Measurements from ENCODE around the gene CARD9.

The CARD9 gene

DNA sequence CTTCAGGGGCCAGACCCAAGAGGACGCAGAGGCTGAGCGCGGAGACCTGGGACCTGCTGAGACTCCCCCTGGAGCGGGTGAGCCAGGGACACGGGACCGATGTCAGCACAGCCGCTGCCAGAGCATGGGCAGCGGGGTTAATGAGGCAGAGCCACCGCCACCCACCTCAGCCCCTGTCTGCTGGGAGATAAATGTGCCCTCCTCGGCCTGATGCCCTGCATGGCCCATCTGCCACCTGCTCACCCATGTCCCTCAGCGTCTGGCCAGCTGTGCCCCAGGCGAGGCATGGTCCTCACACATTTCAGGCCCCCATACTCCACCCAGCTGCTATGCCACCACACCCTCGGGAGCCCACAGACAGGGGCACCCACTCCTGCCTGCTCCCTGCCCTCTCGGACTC is 24.8 kb downstream of the CARD9 start:
- no peak overlapping the region for H3K4me3 ChIP-seq (ENCODE audit: low read depth, low read length)
- ChIA-PET CTCF (no interaction called here), POLR2A (no interaction called here)
- TF ChIP-seq, protein P1, sequence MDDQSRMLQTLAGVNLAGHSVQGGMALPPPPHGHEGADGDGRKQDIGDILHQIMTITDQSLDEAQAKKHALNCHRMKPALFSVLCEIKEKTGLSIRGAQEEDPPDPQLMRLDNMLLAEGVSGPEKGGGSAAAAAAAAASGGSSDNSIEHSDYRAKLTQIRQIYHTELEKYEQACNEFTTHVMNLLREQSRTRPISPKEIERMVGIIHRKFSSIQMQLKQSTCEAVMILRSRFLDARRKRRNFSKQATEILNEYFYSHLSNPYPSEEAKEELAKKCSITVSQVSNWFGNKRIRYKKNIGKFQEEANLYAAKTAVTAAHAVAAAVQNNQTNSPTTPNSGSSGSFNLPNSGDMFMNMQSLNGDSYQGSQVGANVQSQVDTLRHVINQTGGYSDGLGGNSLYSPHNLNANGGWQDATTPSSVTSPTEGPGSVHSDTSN (CRISPR knock-in tag; IDR thresholded peaks at IDR 0.05), result 0 out of 2 replicates have a peak, but pooled peaks have one; percentile 29
- no peak for TF ChIP-seq ZNF624 (tag by site-specific recombination; IDR thresholded peaks at IDR 0.05)
- TF ChIP-seq ZNF184 (tag by site-specific recombination; IDR thresholded peaks at IDR 0.05), result no peak
- no peak for TF ChIP-seq ZNF10 (tag by site-specific recombination; IDR thresholded peaks at IDR 0.05)
- TF ChIP-seq KLF8 (tag by site-specific recombination; IDR thresholded peaks at IDR 0.05), result 0 out of 2 replicates have a peak, but pooled peaks have one; percentile 33
- TF ChIP-seq ZNF223 (tag by site-specific recombination; IDR thresholded peaks at IDR 0.05), result no peak
- no peak for TF ChIP-seq GFI1B (tag by site-specific recombination; IDR thresholded peaks at IDR 0.05)
- TF ChIP-seq ZNF114 (tag by site-specific recombination; IDR thresholded peaks at IDR 0.05), result no peak
- no peak for TF ChIP-seq BCL11B (tag by site-specific recombination; IDR thresholded peaks at IDR 0.05; ENCODE audit: low read depth)
- TF ChIP-seq ZNF785 (tag by site-specific recombination; IDR thresholded peaks at IDR 0.05), result no peak
- no peak for TF ChIP-seq ZNF530 (tag by site-specific recombination; IDR thresholded peaks at IDR 0.05; ENCODE audit: low read depth)
- no peak for TF ChIP-seq ZNF16 (tag by site-specific recombination; IDR thresholded peaks at IDR 0.05; ENCODE audit: low read depth)
- no peak for TF ChIP-seq ZNF426 (tag by site-specific recombination; IDR thresholded peaks at IDR 0.05)
- TF ChIP-seq, protein P2, sequence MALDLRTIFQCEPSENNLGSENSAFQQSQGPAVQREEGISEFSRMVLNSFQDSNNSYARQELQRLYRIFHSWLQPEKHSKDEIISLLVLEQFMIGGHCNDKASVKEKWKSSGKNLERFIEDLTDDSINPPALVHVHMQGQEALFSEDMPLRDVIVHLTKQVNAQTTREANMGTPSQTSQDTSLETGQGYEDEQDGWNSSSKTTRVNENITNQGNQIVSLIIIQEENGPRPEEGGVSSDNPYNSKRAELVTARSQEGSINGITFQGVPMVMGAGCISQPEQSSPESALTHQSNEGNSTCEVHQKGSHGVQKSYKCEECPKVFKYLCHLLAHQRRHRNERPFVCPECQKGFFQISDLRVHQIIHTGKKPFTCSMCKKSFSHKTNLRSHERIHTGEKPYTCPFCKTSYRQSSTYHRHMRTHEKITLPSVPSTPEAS (tag by site-specific recombination; IDR thresholded peaks at IDR 0.05), result no peak
- TF ChIP-seq EGR2 (tag by site-specific recombination; IDR thresholded peaks at IDR 0.05; ENCODE audit: low read depth), result peak; percentile 23; the same call in 1 of the 2 replicates
- no peak for TF ChIP-seq OVOL3 (tag by site-specific recombination; IDR thresholded peaks at IDR 0.05)
- TF ChIP-seq, protein P3, sequence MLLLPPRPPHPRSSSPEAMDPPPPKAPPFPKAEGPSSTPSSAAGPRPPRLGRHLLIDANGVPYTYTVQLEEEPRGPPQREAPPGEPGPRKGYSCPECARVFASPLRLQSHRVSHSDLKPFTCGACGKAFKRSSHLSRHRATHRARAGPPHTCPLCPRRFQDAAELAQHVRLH (tag by site-specific recombination; IDR thresholded peaks at IDR 0.05), result no peak
- no peaks in the 10 kb centered on the region for H3K4me1 ChIP-seq (ENCODE audit: control insufficient read depth, insufficient read depth, low read length)
- peaks cover 0 to 5% of the 10 kb centered on the region in 2 experiments; a peak in 1 of 3 replicates for H3K36me3 ChIP-seq (ENCODE audit: control insufficient read depth in 2 of 2, insufficient read depth in 1 of 2, low read length in 2 of 2)
- no peaks in the 10 kb centered on the region for H3K9me3 ChIP-seq (ENCODE audit: control insufficient read depth, insufficient read depth, low read depth, low read length)
- no peak overlapping the region for H3K27ac ChIP-seq (ENCODE audit: extremely low read depth, low read depth, low read length)

DNA sequence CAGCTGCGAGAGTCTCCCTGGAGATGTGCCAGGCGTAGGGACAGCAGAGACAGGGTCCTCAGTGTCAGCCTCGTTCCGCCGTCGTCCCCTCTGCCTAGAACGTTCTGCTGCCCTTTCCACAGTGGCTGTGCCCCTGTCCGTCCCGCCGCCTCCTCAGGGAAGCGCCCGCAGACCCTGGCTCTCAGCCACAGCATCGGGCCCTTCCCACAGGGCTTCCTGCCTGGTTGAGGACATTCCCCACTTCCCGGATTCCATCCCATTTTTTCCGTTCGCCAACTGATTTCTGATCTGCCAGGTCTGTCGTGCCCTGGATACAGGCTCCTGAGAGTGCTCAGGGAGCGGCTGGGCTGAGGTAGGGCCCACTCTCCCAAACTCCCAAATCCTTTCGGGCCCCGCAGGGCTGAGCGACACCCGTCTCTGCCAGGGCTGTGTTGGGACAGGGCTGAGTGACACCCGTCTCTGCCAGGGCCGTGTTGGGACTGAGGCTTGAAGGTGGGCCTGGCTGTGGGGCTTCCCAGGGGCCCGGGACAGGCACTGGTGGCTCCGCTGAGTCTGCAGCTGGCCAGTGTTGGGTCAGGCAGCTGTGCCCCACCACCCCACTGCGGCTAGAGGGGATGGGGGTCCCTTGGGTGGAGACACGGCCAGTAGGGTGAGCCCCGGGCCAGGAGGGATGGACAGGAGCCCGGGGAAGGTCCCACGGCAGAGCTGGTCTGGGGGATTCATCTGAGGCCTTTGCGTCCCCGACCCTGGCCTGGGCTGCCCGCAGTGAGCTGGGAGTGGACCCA is 25.8 kb downstream of the CARD9 start:
- ChIA-PET POLR2A (interaction anchor here (6.3 kb wide), 1 partner anchor 15 kb away, joined by 45 read pairs; the partner anchor contains the start of gene DNLZ), CTCF (interaction anchor here (1.0 kb wide), 1 partner anchor 53 kb away, joined by 3 read pairs; no protein-coding TSS in a partner anchor)
- no peaks in the 10 kb centered on the region for H3K9me3 ChIP-seq (ENCODE audit: control insufficient read depth, insufficient read depth, low read depth, low read length)
- H3K27ac ChIP-seq (ENCODE audit: extremely low read depth, low read depth, low read length), result no peak overlapping the region
- peaks cover 0 to 11% of the 10 kb centered on the region in 2 experiments; a peak in 1 of 3 replicates for H3K36me3 ChIP-seq (ENCODE audit: control insufficient read depth in 2 of 2, insufficient read depth in 1 of 2, low read length in 2 of 2)
- no peaks in the 10 kb centered on the region for H3K4me1 ChIP-seq (ENCODE audit: control insufficient read depth, insufficient read depth, low read length)
- no peak for TF ChIP-seq PRDM1 (tag by site-specific recombination; IDR thresholded peaks at IDR 0.05)
- no peak for TF ChIP-seq ZNF366 (tag by site-specific recombination; conservative IDR thresholded peaks at IDR 0.05)
- TF ChIP-seq, protein P4, sequence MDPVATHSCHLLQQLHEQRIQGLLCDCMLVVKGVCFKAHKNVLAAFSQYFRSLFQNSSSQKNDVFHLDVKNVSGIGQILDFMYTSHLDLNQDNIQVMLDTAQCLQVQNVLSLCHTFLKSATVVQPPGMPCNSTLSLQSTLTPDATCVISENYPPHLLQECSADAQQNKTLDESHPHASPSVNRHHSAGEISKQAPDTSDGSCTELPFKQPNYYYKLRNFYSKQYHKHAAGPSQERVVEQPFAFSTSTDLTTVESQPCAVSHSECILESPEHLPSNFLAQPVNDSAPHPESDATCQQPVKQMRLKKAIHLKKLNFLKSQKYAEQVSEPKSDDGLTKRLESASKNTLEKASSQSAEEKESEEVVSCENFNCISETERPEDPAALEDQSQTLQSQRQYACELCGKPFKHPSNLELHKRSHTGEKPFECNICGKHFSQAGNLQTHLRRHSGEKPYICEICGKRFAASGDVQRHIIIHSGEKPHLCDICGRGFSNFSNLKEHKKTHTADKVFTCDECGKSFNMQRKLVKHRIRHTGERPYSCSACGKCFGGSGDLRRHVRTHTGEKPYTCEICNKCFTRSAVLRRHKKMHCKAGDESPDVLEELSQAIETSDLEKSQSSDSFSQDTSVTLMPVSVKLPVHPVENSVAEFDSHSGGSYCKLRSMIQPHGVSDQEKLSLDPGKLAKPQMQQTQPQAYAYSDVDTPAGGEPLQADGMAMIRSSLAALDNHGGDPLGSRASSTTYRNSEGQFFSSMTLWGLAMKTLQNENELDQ (tag by site-specific recombination; IDR thresholded peaks at IDR 0.05; ENCODE audit: low read depth), result no peak
- no peak for TF ChIP-seq ZNF23 (tag by site-specific recombination; IDR thresholded peaks at IDR 0.05; ENCODE audit: borderline replicate concordance)
- TF ChIP-seq MZF1 (tag by site-specific recombination; IDR thresholded peaks at IDR 0.05; ENCODE audit: borderline replicate concordance), result no peak
- peak; percentile 38; the same call in 1 of the 2 replicates for TF ChIP-seq ZBTB8A (tag by site-specific recombination; IDR thresholded peaks at IDR 0.05)
- TF ChIP-seq IKZF3 (tag by site-specific recombination; IDR thresholded peaks at IDR 0.05), result 0 out of 2 replicates have a peak, but pooled peaks have one; percentile 31
- TF ChIP-seq OVOL3 (tag by site-specific recombination; IDR thresholded peaks at IDR 0.05), result no peak
- TF ChIP-seq ZNF600 (tag by site-specific recombination; IDR thresholded peaks at IDR 0.05), result peak; percentile 42; the same call in 1 of the 2 replicates
- no peak overlapping the region for H3K4me3 ChIP-seq (ENCODE audit: low read depth, low read length)

All from HEK293 (cell line).